HEK293T (cell line): ENCODE measurements around the gene CRIP3.

Experiments
- ARNT ChIP-seq: fragments of 450-650 bp; IDR thresholded peaks from 2 replicates; pipeline ENCODE4 v1.6.1; 2017; ENCODE audit warnings: mild to moderate bottlenecking
- BHLHE40 ChIP-seq: fragments of 450-650 bp; IDR thresholded peaks from 2 replicates; pipeline ENCODE4 v1.6.1; 2016; ENCODE audit warnings: mild to moderate bottlenecking, moderate library complexity, borderline replicate concordance
- FOXA1 ChIP-seq: fragments of 450-650 bp; IDR thresholded peaks from 2 replicates; pipeline ENCODE4 v1.6.1; 2016; ENCODE audit warnings: mild to moderate bottlenecking
- FOXK2 ChIP-seq: fragments of 450-650 bp; IDR thresholded peaks from 2 replicates; pipeline ENCODE4 v1.6.1; 2016; ENCODE audit warnings: mild to moderate bottlenecking
- HDGF ChIP-seq: fragments of 450-650 bp; IDR thresholded peaks from 2 replicates; pipeline ENCODE4 v1.6.1; 2017; ENCODE audit warnings: antibody characterized with exemption, borderline replicate concordance
- SP1 ChIP-seq: fragments of 450-650 bp; IDR thresholded peaks from 2 replicates; pipeline ENCODE4 v1.6.1; 2017

GRCh38 chr6:43293698-43294097, 14.9 kb downstream of the CRIP3 start:
- TF ChIP-seq SP1 = no peak
- no peak for TF ChIP-seq BHLHE40
- no peak for TF ChIP-seq HDGF
- no peak for TF ChIP-seq ARNT
- no peak for TF ChIP-seq FOXK2
- no peak for TF ChIP-seq FOXA1
